Activated T-cell treated with anti-CD3 and anti-CD28 coated beads, Interleukin-2, amount 50 U/mL, for 4 hours (primary cell): ENCODE measurements around the gene GPR17. TPM values are rescaled to one million over a fixed set of nuclear protein-coding genes. Genes with fewer than 3 reads are reported as not detected.

Experiments
- ATAC-seq, 2 donors: fragments of 200-7000 bp; cut with Tn5 transposase; one replicate each; pipeline ENCODE4 v1.10.0; 2021
- DNase-seq: peaks from one replicate; pipeline ENCODE4 v3.0.0-alpha.2; 2020
- H3K27me3 Mint-ChIP-seq: one replicate; pipeline ENCODE4 v1.8.0; 2021; ENCODE audit warnings: low read depth, mixed read lengths
- H3K36me3 Mint-ChIP-seq: one replicate; pipeline ENCODE4 v1.8.0; 2022; ENCODE audit warnings: mixed read lengths; ENCODE audit not compliant: insufficient read depth
- H3K4me1 Mint-ChIP-seq: one replicate; pipeline ENCODE4 v1.8.0; 2021; ENCODE audit warnings: low read depth, mixed read lengths
- H3K4me3 Mint-ChIP-seq: one replicate; pipeline ENCODE4 v1.8.0; 2021; ENCODE audit warnings: mild to moderate bottlenecking, moderate library complexity, mixed read lengths
- H3K9me3 Mint-ChIP-seq: one replicate; pipeline ENCODE4 v1.8.0; 2021; ENCODE audit warnings: mixed read lengths
- total RNA-seq, 3 donors: library from RNA; stranded (reverse); gene quantifications; one replicate each; pipeline ENCODE4 v1.2.1, GENCODE V29; 2021

Gene GPR17
- total RNA-seq, 3 donors from 2014 or later, result not detected

GRCh38 chr2:127701651-127702394, 55.9 kb downstream of the GPR17 start:
- Mint-ChIP-seq H3K9me3 (no peaks in the 10 kb centered on the region), H3K36me3 (peaks cover 24% of the 10 kb centered on the region), H3K4me3 (peak overlapping the region; percentile 92), H3K4me1 (peaks cover 41% of the 10 kb centered on the region), H3K27me3 (peaks cover under 1% of the 10 kb centered on the region)
- DNase-seq (peak; percentile 76), ATAC-seq (peak; percentile 79 to 83)

Other genes with a start within 250 kb of the GPR17 start
- gene PROC, start 227.7 kb upstream of the GPR17 start, total RNA-seq, result under 1 TPM in 1 of 3 donors, not detected in 2; 0.19 TPM
- gene IWS1, start 119.7 kb upstream of the GPR17 start, total RNA-seq, result 10 to 100 TPM; 49.8 to 57.8 (median 55.2) TPM
- under 1 TPM; 0.16 to 0.68 (median 0.63) TPM for gene MYO7B, start 110.5 kb upstream of the GPR17 start, total RNA-seq
- gene LIMS2, start 29.4 kb downstream of the GPR17 start, total RNA-seq, result 1 to 10 TPM; 4.4 to 8.8 (median 5.2) TPM
- 1 to 10 TPM; 6.4 TPM for gene SFT2D3, start 55.3 kb downstream of the GPR17 start, total RNA-seq
- gene WDR33, start 165.0 kb downstream of the GPR17 start, total RNA-seq, result 10 to 100 TPM; 71.8 to 79.9 (median 72.8) TPM
- gene POLR2D, start 212.0 kb downstream of the GPR17 start, total RNA-seq, result 10 to 100 TPM; 91.6 to 96.0 (median 93.6) TPM
- gene AMMECR1L, start 239.8 kb downstream of the GPR17 start, total RNA-seq, result 10 to 100 TPM; 16.7 to 19.6 (median 18.6) TPM